ENCODE results near the gene PPARA. TPM values are rescaled to one million over a fixed set of nuclear protein-coding genes. Genes with fewer than 3 reads are reported as not detected.

Gene PPARA
- polyA plus RNA-seq, 12 donors = 15.8 to 26.9 (median 21.0) TPM; not detected in 1

DNA sequence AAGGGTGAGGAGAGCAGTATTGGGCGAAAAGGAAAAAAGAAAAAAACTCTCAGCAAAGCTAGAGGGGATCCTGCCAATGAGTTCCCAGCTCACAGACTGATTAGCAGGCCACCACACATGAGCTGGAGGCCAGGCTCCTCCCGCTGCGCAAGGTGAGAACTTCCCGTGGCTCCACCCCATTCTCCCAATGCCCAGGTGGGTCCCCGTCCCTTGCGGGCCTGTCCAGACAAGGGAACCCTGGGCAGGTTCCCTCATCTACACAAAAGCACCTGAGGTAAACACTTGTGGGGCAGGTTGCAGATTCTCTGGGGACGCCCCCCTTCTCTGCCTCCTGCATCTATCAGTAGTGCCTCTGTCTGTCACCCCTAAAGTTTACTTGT is 53.3 kb downstream of the PPARA start:
- no peak for DNase-seq

DNA sequence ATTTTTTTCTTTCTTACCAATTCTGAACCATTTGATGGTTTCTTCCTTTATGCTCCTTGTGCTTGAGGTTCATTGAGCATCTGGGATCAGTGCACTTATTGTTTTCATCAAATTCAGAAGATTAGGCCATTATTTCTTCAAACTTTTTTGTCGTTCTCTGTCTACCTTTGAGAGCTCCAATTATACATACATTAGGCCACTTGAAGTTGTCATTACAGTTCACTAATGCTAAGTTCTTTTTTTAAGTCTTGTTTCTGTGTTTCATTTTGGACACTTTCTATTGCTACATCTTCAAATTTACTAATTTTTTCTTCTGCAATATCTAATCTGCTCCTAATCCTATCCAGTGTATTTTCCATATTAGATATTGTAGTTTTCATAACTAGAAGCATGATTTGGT is 58.9 kb downstream of the PPARA start:
- DNase-seq = no peak

GRCh38 chr22:46212195-46212594 is 61.9 kb downstream of the PPARA start:
- DNase-seq = no peak

DNA sequence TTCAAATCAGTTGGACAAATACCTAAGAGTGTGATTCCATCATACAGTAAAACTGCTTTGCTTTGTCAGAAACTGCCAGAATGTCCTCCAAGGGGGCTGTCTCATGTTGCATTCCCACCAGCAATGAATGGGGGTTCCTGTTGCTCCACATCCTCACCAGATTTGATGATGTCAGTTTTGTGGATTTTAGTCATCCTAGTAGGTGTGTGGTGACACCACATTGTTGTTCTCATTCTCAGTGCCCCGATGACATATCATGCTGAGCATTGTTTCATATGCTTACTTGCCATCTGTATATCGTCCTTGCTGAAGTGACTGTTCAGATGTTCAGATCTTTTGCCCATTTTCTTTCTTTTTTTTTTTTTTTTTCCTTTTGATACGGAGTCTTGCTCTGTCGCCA is 62.7 kb downstream of the PPARA start:
- no peak for DNase-seq

GRCh38 chr22:46214149-46214548 is 63.8 kb downstream of the PPARA start:
- no peak for DNase-seq

GRCh38 chr22:46214616-46215015 is 64.3 kb downstream of the PPARA start:
- no peak for DNase-seq

- no peak for DNase-seq
Measured at GRCh38 chr22:46219636-46220035, 69.3 kb downstream of the PPARA start.

DNA sequence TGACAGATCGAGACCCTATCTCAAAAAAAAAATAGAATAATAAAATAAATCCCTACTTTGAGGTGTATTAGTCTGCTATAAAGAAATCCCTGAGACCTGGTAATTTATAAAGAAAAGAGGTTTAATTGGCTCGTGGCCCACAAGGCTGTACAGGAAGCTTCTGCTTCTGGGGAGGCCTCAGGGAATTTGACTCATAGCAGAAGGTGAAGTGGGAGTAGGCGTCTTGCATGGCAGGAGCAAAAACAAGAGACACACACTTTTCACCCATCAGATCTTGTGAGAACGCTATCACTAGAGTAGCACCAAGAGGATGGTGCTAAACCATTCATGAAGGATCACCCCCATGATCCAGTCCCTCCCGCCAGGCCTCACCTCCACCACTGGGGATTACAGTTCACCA is 70.6 kb downstream of the PPARA start:
- no peak for DNase-seq

DNA sequence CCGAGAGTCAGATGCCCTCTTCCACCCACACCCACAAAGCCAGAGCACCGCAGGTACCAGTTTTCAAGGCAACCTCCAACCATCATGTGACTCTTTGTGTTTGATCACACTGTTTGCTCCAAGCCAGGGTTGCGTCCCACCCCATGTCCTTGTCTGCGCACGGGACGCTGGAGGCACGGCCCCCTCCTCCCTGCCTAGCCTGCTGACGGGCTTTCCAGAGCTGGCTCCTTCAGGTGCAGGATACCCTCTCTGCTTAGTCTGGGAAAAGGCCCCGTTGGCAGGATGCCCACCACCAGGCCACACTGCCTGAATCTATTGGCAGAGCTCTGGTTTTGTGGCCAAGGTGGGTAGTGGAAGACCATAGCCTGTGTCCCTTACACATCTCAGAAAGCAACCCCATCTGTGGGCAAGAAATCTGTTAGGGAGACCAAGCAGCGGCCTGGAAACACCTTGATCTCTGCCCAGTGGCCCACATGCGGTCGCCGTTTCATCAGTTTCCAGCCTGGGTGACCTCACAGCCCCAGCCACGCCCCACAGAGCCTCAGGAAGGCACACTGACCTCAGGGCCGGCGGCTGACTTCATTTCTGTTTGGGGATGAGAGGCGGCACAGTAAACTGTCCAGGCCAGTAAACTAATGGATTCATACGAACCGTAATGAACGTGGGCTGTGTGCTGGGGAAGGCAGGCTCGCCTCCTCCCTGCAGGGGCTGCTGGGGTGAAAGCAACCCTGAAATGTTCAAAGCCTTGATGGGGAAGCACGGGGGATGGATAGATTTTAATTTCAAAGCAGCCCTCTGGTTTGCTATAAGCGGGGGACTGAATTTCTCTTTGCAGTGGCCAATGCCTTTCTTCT is 73.9 kb downstream of the PPARA start:
- DNase-seq = no peak

- no peak for DNase-seq
Measured at GRCh38 chr22:46224898-46225290, 74.6 kb downstream of the PPARA start.

- no peak for DNase-seq
Measured at GRCh38 chr22:46225631-46226030, 75.3 kb downstream of the PPARA start.

DNA sequence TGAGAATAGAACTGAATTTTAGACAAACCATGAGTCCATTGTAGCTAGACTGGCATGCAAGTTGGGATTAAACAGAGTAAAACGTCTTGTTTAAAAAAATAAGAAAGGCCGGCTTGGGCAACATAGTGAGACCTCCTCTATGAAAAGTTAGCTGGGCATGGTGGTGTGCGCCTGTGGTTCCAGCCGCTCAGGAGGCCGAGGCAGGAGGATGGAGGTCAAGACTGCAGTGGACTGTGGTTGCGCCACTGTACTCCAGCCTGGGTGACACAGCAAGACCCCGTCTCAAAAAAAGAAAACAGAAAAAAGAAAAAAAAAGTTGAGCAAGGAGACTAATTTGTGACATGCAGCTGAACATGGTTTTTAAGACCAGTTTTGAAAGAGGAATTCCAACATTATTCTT is 76.3 kb downstream of the PPARA start:
- DNase-seq = no peak

DNA sequence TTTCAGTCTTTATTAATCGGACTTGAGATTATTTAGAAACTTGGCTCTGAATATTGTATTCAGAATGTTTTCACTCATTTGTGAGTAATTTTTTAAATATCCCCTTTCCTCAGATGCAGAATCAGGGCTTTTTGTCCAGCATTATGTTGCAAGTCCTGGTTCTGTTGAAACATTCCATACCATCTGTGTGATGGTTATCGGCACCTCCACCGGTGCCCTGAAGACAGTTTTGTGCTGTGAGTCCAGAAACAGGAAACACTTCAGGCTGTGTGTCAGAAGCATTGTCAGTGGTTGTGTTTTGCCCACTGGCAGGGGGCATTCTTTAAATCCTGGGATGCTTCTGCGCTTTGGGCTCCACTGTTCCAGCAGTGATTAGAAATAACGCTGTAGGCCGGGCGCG is 79.4 kb downstream of the PPARA start:
- no peak for DNase-seq

- DNase-seq = no peak
Measured at GRCh38 chr22:46230262-46230901, 80.1 kb downstream of the PPARA start.

- DNase-seq = no peak
Measured at GRCh38 chr22:46233231-46233630, 82.9 kb downstream of the PPARA start.

GRCh38 chr22:46234969-46235368 is 84.6 kb downstream of the PPARA start:
- no peak for DNase-seq

GRCh38 chr22:46237453-46238124 is 87.3 kb downstream of the PPARA start:
- no peak for DNase-seq

DNA sequence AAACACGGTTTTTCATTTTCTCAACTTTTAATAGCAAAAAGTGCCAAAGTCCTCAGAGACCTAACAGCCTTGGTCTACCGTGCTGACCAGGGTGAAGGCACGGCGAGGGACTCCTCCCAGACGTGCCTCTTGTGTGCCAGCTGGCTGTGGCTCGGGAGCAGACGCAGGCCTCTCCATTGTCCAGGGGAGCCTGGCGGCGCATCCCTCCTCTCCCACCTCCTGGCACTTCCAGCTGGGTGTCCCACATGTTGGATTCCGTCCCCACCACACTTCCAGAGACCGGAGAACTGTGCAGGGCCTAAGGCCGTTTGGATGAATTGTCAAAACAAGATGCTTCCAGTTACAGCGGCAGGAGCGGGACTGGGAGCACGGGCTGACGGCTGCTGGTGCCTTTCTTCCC is 88.2 kb downstream of the PPARA start:
- no peak for DNase-seq

- DNase-seq = no peak
Measured at GRCh38 chr22:46239261-46240048, 89.1 kb downstream of the PPARA start.

DNA sequence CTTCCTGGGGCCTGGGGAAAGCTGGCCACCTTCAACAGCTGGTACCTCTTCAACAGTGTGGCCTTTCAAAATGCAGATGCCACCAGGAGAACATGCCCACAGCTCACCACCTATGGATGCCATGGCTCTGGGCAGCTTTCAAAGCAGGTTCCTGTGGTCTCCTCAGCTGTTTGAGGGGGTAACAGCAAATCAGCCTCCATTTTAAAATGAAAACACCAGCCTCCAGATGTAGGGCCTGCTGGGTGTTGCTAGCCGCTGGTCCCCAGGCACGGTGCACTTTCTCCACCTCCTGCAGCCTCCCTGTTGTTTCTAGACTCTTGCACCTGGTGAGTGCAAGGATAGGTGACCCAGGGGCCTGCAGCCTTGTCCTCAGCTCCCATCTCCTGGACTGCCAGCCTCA is 89.7 kb downstream of the PPARA start:
- DNase-seq = no peak

DNA sequence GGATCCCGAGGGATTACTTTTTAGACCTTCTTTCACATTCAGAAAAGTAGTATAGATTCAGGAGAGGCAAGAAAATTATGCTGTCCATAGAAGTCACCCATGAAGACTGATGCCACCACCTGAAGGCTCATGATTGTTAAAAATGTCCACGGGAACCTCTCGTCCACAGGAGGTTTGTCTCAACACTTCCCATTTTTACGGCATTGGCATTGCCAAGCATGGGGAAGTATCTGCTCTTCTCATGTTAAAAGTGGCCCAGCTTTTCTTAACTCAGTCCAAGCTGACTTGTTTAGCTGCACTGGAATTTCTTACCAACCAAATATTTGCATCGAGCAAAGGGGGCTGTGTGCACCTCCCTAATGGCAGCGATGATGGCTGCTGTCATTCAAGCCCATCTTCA is 90.2 kb downstream of the PPARA start:
- DNase-seq = no peak

DNA sequence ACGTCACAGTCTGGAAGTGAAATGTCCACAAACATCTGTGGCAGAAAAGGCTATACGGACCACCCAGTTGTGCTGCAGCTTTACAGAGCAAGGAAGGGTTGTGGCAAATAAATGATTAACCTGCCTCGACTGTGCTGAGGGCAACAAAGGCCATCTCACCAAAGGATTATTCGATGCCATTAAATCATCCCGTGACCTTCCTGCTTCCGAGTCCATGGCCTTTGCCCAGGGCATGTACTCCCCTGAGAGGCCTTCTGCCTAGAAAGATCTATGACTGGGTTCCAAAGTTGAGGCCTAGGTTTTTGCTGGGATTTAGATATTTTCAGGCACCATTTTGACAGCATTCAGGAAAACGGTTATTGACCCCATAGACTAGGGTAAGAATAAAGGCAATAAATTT is 90.6 kb downstream of the PPARA start:
- no peak for DNase-seq

All from muscle of arm (tissue), 12 donors.